RPMI7951 (cell line): ENCODE data around the gene GJA3. TPM values are rescaled to one million over a fixed set of nuclear protein-coding genes. Genes with fewer than 3 reads are reported as not detected.

Experiments used
- DNase-seq: peaks from one replicate; pipeline ENCODE4 v3.0.0-alpha.2; 2012; ENCODE audit warnings: low read depth
- total RNA-seq: library from RNA; depleted of rRNA; stranded (reverse); fragments of >200 nt; shearing (Covaris generic); gene quantifications from 2 replicates; pipeline ENCODE4 v1.2.3, GENCODE V29; 2014

Gene GJA3
- total RNA-seq, 1 experiment from 2014 or later: 1.1 TPM

DNA sequence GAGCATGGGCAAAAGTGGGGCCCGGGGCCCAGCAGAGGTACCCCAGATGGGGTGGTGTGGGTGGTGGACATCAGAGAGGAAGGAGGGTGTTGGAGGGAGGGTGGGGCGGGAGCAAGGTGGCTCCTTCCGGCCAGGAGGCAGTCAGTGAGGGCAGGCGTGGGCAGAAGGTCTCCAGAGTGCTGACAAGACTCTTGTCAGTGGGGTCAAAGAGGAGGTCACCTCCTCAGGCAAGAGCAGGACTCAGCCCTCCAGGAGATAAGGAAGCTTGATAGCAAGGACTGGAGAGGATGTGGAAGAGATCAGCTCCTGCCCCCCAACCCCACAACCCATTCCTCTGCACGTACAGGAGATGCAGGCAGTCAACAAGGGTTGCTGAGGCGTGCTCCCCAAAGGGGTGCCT lies 9.8 kb downstream of the GJA3 start:
- no peak for DNase-seq

DNA sequence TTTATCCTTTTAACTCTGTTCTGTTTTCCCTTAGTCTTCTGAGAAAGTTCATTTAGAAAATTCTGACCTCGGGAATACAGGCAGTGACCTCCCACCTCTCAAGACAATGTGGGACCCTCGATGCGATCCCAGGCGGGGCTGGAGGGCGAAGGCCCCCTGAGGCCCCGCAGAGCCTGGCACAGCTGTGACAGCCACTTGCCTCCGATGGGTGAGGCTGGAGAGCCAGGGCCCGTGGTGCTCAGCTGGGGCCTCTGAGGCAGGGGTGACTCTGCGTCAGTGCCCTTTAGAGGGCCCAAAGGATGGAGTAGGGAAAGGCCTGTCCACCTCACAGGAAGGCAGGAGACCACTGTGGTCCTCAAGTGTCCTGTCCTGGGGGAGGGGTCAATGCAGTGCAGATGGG lies 10.3 kb downstream of the GJA3 start:
- no peak for DNase-seq

GRCh38 chr13:20149762-20150161 lies 11.1 kb downstream of the GJA3 start:
- no peak for DNase-seq

DNA sequence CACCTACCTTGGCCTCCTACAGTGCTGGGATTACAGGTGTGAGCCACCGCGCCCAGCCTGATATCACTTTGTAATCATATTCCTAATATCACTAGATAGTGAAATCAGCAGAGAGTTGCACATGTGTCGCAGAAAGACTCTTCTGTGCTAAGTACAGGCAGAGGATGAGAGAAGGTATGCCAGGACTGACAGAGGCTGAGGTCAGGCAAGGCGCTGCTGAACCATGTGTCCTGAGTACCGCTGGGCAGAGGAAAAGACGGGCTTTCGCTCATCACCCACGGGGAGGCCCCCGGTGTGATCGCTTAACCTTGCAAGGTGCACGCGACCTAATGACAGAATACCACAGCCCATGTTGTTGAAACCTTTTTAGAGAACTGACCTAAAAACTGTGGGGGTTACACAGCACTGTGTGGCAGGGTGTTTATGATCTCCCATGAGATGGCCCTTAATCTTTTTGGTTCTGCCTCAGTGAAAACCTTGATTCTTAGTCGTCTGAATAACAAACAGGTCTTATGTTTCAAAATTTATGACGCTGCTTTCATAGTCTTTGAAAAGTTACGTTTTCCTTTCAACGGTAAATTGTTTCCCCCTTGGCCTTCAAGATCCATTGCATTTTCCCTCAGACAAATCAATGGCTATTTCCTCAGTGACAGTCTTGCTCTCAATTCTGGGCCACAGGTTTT lies 12.2 kb downstream of the GJA3 start:
- no peak for DNase-seq

DNA sequence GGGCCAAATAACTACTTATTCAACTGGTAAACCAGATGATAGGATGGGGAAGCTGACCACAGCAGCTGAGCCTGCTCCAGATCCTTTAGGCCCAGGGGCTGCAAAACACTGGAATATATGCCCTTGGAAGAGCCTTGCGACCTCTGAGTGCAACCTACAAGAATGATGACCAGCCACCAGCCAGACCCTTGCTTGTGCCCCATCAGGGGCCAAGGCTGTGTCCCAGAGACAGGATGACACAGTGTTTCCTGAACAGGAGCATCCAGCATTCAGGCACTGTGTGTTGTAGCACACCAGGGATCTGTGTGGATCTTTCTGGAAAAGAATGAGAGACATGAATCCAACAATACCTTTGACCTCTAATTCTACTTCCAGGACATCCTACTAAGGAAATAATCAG lies 14.5 kb downstream of the GJA3 start:
- DNase-seq: no peak

DNA sequence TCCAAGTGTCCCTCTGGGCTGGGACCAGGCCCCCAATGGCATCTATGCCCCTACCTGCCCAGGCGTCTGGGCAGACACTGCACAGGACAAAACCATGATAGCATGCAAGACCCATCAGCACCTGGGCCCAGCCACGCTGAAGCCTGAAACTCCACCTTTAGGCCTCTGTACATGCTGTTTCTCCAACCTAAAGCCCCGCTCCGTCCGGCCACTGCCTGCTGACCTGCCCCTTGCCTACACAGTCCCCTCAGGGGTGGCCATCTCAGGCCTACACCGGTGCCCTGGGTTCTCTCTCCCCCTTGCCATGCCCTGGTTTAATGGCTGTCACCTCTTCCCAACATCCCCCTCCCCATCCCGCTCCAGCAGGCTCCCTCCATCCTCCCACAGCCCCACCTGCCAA lies 15.3 kb downstream of the GJA3 start:
- no peak for DNase-seq

- DNase-seq: no peak
Measured at GRCh38 chr13:20144141-20144850, 16.6 kb downstream of the GJA3 start.

DNA sequence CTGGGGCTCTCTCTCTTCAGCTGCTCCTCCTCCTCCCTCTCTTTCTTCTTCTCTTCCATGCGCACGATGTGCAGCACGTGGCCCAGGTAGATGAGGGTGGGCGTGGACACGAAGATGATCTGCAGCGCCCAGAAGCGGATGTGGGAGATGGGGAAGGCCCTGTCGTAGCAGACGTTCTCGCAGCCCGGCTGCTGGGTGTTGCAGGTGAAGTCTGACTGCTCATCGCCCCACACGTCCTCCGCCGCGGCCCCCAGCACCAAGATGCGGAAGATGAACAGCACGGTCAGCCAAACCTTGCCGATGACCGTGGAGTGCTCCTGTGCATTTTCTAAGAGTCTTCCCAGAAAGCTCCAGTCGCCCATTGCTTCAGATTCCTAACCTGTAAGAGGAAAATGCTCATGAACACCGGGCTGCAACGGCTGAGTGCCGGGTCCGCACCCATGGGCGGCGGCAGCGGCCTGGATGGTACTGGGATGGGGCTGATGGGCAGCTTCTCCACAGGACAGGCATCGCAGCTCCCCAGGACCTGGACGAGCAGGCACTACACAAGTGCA lies 17.8 kb downstream of the GJA3 start:
- no peak for DNase-seq

DNA sequence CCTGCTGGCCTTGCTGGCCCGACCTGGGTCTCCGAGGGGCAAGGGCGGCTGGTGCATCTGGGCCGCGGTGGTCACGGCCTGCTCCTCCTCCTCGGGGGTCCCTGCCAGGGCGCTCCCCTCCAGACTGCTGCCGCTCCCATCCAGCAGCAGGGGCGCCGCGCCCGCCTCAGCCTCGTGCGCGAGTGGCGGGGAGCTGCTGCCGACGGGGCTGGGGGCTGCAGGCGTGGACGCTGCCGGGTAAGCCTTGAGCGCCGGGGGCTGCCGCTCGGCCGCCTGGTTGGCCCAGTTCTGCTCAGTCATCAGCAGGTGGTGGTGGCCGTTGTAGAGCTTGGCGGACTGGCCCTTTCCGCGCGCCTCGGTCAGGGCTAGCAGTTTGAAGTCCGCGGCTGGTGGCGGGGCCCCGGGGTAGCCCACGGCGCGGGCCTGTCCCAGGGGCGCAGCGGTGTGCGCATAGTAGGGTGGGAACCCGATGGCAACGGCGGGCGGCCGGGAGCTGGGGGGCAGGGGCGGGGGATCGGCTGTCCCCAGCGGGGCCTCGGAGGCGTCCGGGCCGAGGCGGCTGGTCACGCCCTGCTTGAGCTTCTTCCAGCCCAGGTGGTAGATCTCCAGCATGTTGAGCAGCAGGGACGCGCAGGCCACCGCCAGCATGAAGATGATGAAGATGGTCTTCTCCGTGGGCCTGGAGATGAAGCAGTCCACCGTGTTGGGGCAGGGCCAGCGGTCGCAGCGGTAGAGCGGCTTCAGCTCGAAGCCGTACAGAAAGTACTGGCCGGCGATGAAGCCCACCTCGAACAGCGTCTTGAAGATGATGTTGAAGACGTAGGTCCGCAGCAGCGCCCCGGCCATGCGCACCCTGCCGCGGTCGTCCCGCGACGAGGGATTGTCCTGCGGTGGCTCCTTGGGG lies 18.6 kb downstream of the GJA3 start:
- no peak for DNase-seq

GRCh38 chr13:20141238-20142022 lies 19.4 kb downstream of the GJA3 start:
- DNase-seq: no peak

- no peak for DNase-seq
Measured at GRCh38 chr13:20140487-20140886, 20.4 kb downstream of the GJA3 start.

DNA sequence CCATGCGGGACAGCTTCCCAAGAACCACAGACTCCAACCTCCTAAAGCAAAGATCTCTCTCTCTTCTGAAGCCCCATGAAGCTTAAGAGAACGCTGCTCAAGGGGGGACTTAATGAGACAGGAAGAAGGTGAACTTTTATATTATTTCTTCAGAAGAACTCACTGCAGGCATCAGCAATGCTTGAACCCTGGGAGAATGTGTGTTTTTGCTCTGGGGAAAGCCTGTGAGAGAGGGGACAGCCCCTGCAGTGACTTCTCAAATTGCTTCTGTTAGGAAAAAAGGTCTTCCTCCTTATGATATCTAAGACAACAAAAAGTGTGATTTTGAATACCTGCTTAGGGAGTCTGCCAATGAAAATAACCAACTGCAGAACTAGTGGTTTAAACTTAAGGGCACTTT lies 23.0 kb downstream of the GJA3 start:
- DNase-seq: no peak

GRCh38 chr13:20136781-20137703 lies 23.8 kb downstream of the GJA3 start:
- DNase-seq: no peak

- DNase-seq: no peak
Measured at GRCh38 chr13:20134732-20135131, 26.1 kb downstream of the GJA3 start.

DNA sequence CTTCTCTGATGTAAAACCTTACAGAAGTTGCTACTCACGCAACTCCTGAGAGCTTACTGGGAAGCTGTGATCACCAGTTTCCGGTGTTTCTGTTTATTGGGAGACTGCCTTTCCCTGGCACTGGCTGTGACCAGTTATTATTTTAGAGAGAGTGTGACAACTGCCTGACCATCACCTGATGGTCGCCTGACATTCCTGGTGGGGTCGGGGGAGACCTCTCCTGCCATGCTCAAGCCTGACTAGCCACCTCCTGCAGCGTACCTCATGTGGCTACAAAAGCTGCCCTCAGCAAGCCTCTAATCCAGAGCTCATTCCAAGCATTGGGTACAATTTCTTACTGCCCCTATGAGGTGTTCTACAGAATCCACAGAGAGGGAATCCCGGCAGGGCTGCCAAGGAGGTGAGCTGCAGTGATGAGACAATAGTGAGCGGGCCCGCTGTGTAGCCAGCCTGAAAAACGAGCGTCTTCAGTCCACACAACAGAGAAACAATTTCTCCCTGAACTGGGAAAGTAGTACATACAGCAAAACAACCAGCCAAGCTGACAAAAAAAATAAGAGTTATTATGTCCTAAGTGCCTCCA lies 28.7 kb downstream of the GJA3 start:
- DNase-seq: no peak

DNA sequence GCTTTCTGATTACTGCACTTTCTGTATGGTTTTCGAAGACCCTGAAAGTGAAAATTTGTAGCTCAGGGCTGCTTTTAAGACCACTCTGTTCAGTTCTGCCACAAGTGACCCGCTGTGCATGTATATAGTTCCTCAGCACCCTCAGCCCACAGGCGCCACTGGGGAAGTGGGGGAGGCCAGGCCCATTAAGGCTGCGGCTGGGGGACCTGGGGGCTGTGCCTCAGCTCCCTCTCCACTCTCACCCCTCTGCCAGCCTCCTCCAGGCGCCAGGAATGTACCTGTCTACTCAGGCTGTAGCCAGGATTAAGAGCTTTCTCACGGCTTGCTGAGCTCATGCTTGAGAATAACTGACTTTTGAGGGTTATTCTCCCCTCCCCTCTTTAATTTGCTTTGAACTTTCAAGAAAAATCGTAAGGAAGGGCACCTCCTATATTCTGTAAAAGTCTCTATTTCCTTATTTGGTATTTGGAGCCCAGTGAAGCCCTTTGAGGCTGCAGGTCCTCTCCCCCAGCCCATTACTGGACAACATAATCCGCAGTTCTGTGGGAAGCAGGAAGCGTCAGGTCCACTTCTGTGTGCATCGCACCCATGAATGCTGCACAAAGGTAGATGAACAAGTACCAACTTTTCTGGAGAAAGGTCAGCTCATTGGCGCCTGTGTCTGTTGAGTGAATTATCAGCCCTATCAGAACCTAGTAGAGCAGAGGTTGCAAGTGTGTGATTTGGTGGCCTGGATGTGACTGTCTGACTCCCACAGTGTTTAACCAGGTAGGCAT lies 29.6 kb downstream of the GJA3 start:
- DNase-seq: no peak

- DNase-seq: no peak
Measured at GRCh38 chr13:20130652-20131051, 30.2 kb downstream of the GJA3 start.

GRCh38 chr13:20130012-20130411 lies 30.8 kb downstream of the GJA3 start:
- no peak for DNase-seq

DNA sequence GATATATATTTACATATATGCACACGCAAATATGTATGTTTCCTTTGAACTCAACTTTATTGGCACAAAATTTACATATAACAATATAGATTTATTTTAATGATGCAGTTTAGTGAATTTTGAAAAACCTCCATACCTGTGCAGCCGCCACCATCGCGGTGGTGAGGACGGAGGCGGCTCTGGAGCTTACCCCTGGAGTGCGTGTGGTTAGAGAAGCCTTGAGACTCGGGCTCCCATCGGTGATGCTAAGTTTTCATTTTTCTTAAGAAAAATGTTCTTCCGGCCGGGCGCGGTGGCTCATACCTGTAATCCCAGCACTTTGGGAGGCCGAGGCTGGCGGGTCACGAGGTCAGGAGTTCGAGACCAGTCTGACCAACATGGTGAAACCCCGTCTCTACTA lies 31.8 kb downstream of the GJA3 start:
- DNase-seq: no peak
